DOHH2 (cell line): ENCODE data around the gene GDI1.

Source experiments
- H3F3A ChIP-seq: fragments of 200-600 bp; sonication (generic), shearing (Covaris generic); 2 replicates; pipeline ENCODE4 v1.6.0; 2016; ENCODE audit warnings: antibody characterized with exemption, mild to moderate bottlenecking; ENCODE audit not compliant: control insufficient read depth, insufficient read depth
- H3K27ac ChIP-seq: fragments of 200-600 bp; sonication (generic); 2 replicates; pipeline ENCODE4 v1.5.1; 2014; ENCODE audit warnings: low read depth, mild to moderate bottlenecking, low read length, moderate library complexity
- H3K27me3 ChIP-seq: fragments of 200-600 bp; sonication (generic); 2 replicates; pipeline ENCODE4 v1.6.1; 2014; ENCODE audit warnings: mild to moderate bottlenecking, low read length, mixed read lengths; ENCODE audit not compliant: control insufficient read depth
- H3K36me3 ChIP-seq: fragments of 200-600 bp; sonication (generic); 2 replicates; pipeline ENCODE4 v1.6.1; 2014; ENCODE audit warnings: mild to moderate bottlenecking, low read length, moderate library complexity, mixed read lengths; ENCODE audit not compliant: control insufficient read depth
- H3K4me1 ChIP-seq: fragments of 200-600 bp; sonication (generic); 2 replicates; pipeline ENCODE4 v1.6.1; 2014; ENCODE audit warnings: mild to moderate bottlenecking, low read length, mixed read lengths; ENCODE audit not compliant: control insufficient read depth
- H3K4me2 ChIP-seq: fragments of 200-600 bp; sonication (generic); 2 replicates; pipeline ENCODE4 v1.6.0; 2014; ENCODE audit warnings: mild to moderate bottlenecking, low read length, moderate library complexity
- H3K4me3 ChIP-seq: fragments of 200-600 bp; sonication (generic); 2 replicates; pipeline ENCODE4 v1.5.1; 2014; ENCODE audit warnings: mild to moderate bottlenecking, low read length, mixed read lengths
- H3K79me2 ChIP-seq: fragments of 200-600 bp; sonication (generic); 2 replicates; pipeline ENCODE4 v1.6.1; 2014; ENCODE audit warnings: mild to moderate bottlenecking, low read length, mixed read lengths; ENCODE audit not compliant: control insufficient read depth
- H3K9me2 ChIP-seq: fragments of 200-600 bp; sonication (generic); replicated peaks from 2 replicates; pipeline ENCODE4 v1.6.1; 2014; ENCODE audit warnings: mild to moderate bottlenecking, low read length, mixed read lengths; ENCODE audit not compliant: control insufficient read depth
- H3K9me3 ChIP-seq: fragments of 200-600 bp; sonication (generic); 2 replicates; pipeline ENCODE4 v1.6.1; 2014; ENCODE audit warnings: antibody characterized with exemption, low read length, mixed read lengths; ENCODE audit not compliant: control insufficient read depth, insufficient read depth
- H4K20me1 ChIP-seq: fragments of 200-600 bp; sonication (generic); 2 replicates; pipeline ENCODE4 v1.6.0; 2014; ENCODE audit warnings: low read depth, mild to moderate bottlenecking, antibody characterized with exemption, low read length, moderate library complexity; ENCODE audit not compliant: control insufficient read depth, insufficient read depth
- EZH2phosphoT487 ChIP-seq: fragments of 200-600 bp; sonication (generic); IDR thresholded peaks from 2 replicates; pipeline ENCODE4 v1.6.1; 2017; ENCODE audit warnings: borderline replicate concordance, mild to moderate bottlenecking, antibody characterized with exemption, low read length, moderate library complexity, mixed read lengths
- TF ChIP-seq, protein P1 (sequence below): fragments of 200-600 bp; sonication (generic); IDR thresholded peaks from one replicate; pipeline ENCODE4 v1.5.1; 2014; ENCODE audit warnings: antibody characterized with exemption, mild to moderate bottlenecking, low read depth, low read length; ENCODE audit not compliant: poor library complexity, severe bottlenecking

GDI1 gene

DNA sequence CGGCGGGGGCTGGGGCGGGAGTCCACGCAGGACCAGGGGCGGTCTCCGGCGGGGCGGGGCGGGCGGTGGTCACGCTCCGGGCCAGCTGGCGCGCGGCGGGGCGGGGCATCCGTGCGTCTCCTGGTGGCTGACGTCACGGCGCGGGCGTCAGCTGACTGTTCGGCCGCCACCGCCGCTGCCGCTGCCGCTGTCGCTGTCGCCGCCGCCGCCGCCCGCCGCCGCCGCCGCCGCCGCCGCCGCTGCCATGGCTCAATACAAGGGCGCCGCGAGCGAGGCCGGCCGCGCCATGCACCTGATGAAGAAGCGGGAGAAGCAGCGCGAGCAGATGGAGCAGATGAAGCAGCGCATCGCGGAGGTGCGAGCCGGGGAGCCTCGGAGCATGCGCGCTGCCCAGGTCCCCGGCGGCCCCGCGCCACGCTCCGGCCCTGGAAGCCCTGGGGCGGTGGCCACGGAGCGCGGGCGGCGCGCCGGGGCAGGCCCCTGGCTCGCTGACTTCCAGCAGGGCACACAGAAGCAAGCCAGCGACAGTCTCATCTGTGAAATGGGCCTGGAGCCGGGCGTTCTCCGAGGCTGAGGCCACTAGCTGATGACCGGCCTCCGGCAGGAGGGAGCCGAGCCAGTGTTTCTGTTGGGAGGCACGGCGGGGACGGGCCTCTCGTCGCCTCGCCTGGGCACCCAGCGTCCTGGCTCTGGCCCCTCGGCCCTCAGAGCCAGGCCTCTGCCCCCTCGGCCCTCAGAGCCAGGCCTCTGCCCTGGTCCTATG, 7.2 kb downstream of the GDI1 start, which contains the start of gene FAM50A:
FAM50A (plus strand) TSS at position 150 of the 763 bp plus-strand sequence; CDS start at position 245, 95 bp downstream.
- Histone ChIP-seq H3K4me3 (peak within 1 kb of the TSS; percentile 74), H3K4me2 (peak within 1 kb of the TSS; percentile 79), H3K9me2 (no peaks in the 10 kb centered on the region), H4K20me1 (no peaks in the 10 kb centered on the region), H3F3A (peaks cover 2% of the 10 kb centered on the region; the same call in 1 of the 2 replicates), H3K36me3 (peaks cover 9% of the 10 kb centered on the region), H3K27me3 (no peaks in the 10 kb centered on the region), H3K27ac (no peak within 1 kb of the TSS), H3K4me1 (peaks cover 14% of the 10 kb centered on the region), H3K79me2 (peaks cover under 1% of the 10 kb centered on the region), H3K9me3 (no peaks in the 10 kb centered on the region)
- TF ChIP-seq, protein P1, sequence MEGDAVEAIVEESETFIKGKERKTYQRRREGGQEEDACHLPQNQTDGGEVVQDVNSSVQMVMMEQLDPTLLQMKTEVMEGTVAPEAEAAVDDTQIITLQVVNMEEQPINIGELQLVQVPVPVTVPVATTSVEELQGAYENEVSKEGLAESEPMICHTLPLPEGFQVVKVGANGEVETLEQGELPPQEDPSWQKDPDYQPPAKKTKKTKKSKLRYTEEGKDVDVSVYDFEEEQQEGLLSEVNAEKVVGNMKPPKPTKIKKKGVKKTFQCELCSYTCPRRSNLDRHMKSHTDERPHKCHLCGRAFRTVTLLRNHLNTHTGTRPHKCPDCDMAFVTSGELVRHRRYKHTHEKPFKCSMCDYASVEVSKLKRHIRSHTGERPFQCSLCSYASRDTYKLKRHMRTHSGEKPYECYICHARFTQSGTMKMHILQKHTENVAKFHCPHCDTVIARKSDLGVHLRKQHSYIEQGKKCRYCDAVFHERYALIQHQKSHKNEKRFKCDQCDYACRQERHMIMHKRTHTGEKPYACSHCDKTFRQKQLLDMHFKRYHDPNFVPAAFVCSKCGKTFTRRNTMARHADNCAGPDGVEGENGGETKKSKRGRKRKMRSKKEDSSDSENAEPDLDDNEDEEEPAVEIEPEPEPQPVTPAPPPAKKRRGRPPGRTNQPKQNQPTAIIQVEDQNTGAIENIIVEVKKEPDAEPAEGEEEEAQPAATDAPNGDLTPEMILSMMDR: no peak
- TF ChIP-seq EZH2phosphoT487: no peak

DNA sequence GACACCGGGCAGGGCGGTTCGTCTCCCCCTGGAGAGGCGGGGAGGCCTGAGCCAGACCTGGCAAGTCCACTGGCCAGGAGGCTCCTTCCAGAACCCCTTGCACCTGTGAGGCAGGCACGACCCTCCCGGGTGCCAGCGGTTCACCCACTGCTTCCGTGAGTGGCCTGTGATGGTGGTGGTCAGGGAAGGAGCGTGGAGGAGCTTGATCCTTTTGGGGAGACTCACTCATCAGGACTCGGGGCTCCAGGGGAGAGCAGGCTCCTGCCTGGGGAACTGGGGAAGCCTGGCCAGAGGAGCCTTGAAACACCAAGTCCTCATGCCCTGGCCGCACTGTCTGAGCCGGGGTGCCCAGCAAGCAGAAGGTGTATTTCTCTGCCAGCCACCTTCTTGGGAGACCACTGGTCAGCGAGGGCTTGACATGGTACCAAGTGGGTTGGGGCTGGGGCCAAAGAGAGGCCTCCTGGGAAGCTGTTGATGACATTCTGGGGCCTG, 7.8 kb downstream of the GDI1 start:
- TF ChIP-seq EZH2phosphoT487: no peak
- TF ChIP-seq, protein P1: no peak
- Histone ChIP-seq H3K36me3 (peaks cover 8% of the 10 kb centered on the region), H3K79me2 (no peaks in the 10 kb centered on the region; the same call in 1 of the 2 replicates), H3K27ac (no peak overlapping the region), H3K4me3 (peak overlapping the region; percentile 74), H3K27me3 (no peaks in the 10 kb centered on the region), H3F3A (peaks cover 2% of the 10 kb centered on the region; the same call in 1 of the 2 replicates), H3K4me1 (peaks cover 14% of the 10 kb centered on the region), H4K20me1 (no peaks in the 10 kb centered on the region), H3K4me2 (peak overlapping the region; percentile 79), H3K9me2 (no peaks in the 10 kb centered on the region), H3K9me3 (no peaks in the 10 kb centered on the region)

DNA sequence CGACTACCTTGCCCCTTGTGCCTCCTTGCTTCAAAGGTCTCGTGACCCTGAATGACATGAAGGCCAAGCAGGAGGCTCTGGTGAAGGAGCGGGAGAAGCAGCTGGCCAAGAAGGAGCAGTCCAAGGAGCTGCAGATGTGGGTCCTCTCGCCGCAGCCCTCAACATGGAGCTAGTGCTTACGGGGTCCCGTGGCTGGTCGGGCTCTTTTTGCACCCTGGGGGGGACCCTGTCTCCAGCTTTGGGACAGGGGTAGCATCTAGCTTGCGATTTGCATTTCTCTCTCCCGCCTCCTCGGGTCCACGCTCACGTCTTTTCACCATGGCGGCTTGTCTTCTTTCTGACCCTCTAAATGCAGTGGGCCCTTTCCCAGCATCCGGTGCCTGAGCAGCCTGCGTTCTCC, 8.8 kb downstream of the GDI1 start:
- peaks cover 6% of the 10 kb centered on the region; the same call in 1 of the 2 replicates for H3K36me3 ChIP-seq

More for the DNA sequence above, 8.8 kb downstream of the GDI1 start:
- Histone ChIP-seq H3F3A (peaks cover 2% of the 10 kb centered on the region; the same call in 1 of the 2 replicates), H3K79me2 (no peaks in the 10 kb centered on the region; the same call in 1 of the 2 replicates), H3K27ac (no peak overlapping the region), H3K4me2 (no peak overlapping the region), H3K4me1 (peaks cover 14% of the 10 kb centered on the region), H4K20me1 (no peaks in the 10 kb centered on the region), H3K9me3 (no peaks in the 10 kb centered on the region), H3K9me2 (no peaks in the 10 kb centered on the region), H3K4me3 (no peak overlapping the region), H3K27me3 (no peaks in the 10 kb centered on the region)
- TF ChIP-seq, protein P1: no peak
- TF ChIP-seq EZH2phosphoT487: no peak
